Raji (cell line): ENCODE measurements around the gene GNAI2.

Experiments
- POLR2A ChIP-seq: IDR thresholded peaks from 2 replicates; pipeline ENCODE4 v1.6.1; 2011; ENCODE audit warnings: low read depth, low read length, control low read depth; ENCODE audit not compliant: insufficient read depth

The GNAI2 gene

GRCh38 chr3:50233176-50233575 is 2.8 kb upstream of the GNAI2 start:
- no peak for TF ChIP-seq POLR2A

DNA sequence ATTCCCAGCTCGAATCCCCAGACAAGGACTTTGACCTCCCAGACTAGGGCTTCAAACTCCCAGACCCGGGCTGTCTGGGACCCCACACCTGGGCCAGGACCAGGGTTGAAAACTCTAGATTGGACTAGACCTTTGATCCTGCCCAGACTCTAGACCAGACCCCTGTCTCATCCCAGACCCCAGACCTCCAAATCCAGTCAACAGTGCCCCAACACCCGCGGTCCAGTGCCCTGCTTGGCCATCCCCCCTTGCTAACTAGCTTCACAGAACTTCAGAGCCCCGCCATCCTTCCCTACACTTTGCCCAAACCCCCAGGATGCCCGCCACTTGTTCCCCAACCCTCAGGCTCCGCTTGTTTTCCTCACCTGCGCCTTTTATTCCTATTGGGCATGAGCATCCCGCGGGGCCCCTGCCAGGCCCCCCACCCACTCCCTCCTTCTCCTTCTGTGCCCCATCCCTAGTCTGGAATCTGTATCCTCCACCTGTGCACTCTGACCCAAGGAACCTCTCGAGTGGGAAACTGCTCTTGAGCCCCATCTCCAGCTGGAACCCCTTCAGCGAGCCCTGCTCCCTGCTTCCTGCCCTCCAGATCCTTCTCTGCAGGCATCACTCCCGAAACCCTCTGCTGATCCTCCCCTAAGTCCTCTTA is 604 bp downstream of the GNAI2 start:
- no peak for TF ChIP-seq POLR2A

- TF ChIP-seq POLR2A, result no peak
These were observed 1.2 kb downstream of the GNAI2 start for GRCh38 chr3:50237133-50237651.

- peak; percentile 82 for TF ChIP-seq POLR2A
These were observed 1.9 kb downstream of the GNAI2 start for GRCh38 chr3:50237754-50238548.

- no peak for TF ChIP-seq POLR2A
These were observed 2.6 kb downstream of the GNAI2 start for GRCh38 chr3:50238549-50239026.

- TF ChIP-seq POLR2A, result no peak
These were observed 3.6 kb downstream of the GNAI2 start for GRCh38 chr3:50239649-50240048.

DNA sequence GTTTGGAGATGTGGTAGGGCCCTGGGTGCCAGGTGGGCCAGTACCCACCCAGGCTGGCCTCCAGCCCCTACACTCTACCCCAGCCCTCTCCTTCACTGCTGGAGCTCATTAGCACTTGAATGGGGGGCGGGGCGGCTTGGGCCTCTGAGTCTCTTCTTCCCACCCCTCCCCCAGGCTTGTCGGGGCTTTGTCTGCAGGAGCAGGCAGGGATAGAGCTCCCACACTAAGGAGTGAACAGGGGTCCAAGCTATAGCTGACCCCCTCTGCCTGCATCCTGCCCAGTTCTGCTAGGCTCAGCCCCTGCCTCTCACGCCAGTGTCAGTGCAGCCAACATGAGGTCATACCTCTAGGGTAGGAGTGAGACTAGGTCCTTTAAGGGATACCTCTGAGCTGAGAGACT is 5.2 kb downstream of the GNAI2 start:
- TF ChIP-seq POLR2A, result no peak

GRCh38 chr3:50241713-50242380 is 5.8 kb downstream of the GNAI2 start:
- no peak for TF ChIP-seq POLR2A

DNA sequence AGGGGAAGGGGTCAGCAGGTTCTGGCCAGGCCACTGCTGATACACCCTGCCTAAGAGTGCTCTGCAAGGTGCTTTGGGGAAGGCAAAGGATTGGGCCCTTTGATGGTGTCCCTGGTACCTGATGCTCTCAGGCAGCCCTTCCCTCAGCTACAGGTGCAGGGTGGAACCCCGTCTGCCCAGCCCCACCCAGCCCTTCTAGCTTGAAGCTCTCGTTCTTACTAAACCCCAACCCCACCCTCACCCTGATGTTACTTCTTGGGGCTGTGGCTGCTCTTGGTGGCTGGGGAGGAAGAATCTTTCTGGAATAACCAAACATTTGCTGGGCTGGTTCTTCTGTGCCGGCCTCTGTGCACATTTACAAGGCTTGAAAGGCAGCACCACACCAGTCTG is 6.4 kb downstream of the GNAI2 start:
- no peak for TF ChIP-seq POLR2A

DNA sequence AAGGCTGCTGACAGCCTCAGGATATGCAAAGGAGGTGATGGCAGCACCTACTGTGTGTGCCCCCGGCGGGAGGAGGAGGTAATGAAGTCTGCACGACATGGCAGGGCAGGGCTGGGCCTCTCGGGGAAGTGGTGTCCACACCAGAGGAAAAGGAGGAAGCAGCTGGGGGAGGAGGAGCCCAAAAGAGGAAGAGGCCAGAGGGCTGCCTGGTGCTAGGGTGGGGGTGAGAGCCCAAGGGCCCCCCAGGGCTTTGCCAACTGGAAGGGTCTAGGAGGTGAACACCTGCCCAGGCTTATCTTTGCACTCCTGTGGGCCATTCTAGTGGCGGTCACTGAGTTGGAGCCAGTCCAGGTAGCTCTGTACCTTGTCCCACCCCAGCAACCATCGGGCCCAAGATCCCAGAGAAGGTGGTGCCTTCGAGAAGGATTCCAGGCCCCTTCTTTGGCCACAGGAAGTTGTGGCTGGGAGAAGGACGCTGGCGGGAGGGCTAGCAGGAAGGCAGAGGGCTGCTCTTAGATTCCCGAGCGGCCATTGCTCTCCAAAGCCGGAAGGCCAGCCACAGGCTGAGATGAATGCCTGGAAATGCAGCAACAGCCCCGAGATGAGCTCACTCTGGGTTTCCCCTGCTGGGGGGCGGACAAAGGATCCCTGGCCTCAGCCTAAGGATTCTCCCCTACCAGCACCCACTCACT is 7.0 kb downstream of the GNAI2 start:
- no peak for TF ChIP-seq POLR2A

DNA sequence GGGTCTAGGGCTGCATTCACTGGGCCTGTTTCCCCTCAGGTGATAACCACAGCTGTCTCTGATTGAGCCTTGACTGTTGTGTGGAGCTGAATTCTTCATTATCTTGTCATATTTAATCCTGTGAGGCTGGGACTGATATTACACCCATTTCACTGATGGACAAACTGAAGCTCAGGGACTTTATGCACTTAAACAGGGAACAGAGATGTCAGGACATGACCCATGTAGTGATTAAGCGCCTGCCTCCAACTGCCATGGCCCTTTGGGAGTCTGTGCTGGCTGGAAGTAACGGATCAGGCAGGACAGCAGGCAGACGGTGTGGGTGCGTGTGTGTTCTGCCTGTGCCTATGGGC is 7.5 kb downstream of the GNAI2 start:
- no peak for TF ChIP-seq POLR2A

- no peak for TF ChIP-seq POLR2A
These were observed 9.3 kb downstream of the GNAI2 start for GRCh38 chr3:50245251-50245745.

GRCh38 chr3:50245831-50246516 is 10.0 kb downstream of the GNAI2 start:
- no peak for TF ChIP-seq POLR2A

DNA sequence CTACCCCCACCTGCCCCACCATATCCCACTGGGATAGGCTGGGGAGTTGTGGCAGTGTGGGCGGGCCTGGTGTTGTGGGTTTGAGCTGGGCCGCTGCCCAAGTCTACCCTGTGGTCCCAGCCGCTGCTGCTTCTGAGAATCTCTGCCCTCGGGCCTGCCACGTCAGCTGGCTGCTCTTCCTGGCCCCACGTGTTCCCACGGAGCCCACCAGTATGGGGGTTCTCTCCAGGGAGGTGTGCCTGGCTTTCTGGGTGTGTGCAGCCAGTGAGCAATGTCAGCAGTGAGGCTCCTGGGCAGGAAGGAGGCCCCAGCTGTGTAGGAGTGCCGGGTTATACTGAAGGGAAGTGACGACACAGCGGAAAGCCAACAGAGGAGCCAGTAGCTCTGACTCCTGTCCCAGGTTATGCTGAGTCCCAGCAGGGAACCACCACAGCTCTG is 10.5 kb downstream of the GNAI2 start:
- TF ChIP-seq POLR2A, result no peak
